GM12878 (cell line): Measurements from ENCODE around the gene IRX4. TPM values are rescaled to one million over a fixed set of nuclear protein-coding genes. Genes with fewer than 3 reads are reported as not detected.

Experiments used
- ATAC-seq: fragments of 200-7000 bp; cut with Tn5 transposase; 3 replicates; pipeline ENCODE4 v1.9.1; 2020; ENCODE audit warnings: mild to moderate bottlenecking, moderate library complexity
- BruUV-seq: library from RNA; stranded (reverse); fragments of 400-500 nt; replicated peaks from 2 replicates; lab custom pipeline; 2021; lab: Mats Ljungman, UMichigan
- CTCF ChIA-PET: fragments of 300-600 bp; sonication (Branson Sonifier 250); formaldehyde crosslinking; extraction: SDS; loops from one replicate; lab custom pipeline; 2021; ENCODE audit warnings: inconsistent platforms; lab: Yijun Ruan, JAX
- POLR2A ChIA-PET: fragments of 350-600 bp; formaldehyde crosslinking; extraction: SDS; loops from one replicate; lab custom pipeline; 2021; ENCODE audit warnings: inconsistent platforms; lab: Charles Lee
- RAD21 ChIA-PET: fragments of 300-600 bp; sonication (Branson Sonifier 250); formaldehyde crosslinking; loops from one replicate; lab custom pipeline; 2023; ENCODE audit warnings: antibody characterized with exemption; ENCODE audit not compliant: unreplicated experiment; lab: Charles Lee
- SMC1A ChIA-PET: fragments of 300-600 bp; sonication (Branson Sonifier 250); formaldehyde crosslinking; loops from one replicate; lab custom pipeline; 2023; ENCODE audit not compliant: unreplicated experiment, uncharacterized antibody; lab: Charles Lee
- DNase-seq: peaks from one replicate; pipeline ENCODE4 v3.0.0-alpha.2; 2011; ENCODE audit warnings: low read depth, low spot score
- FAIRE-seq: peaks from 3 replicates; lab custom pipeline; 2011; peaks lifted over from hg19 to GRCh38; lab: Jason Lieb, UNC
- H2AFZ ChIP-seq: 2 replicates; pipeline ENCODE4 v1.6.0; 2011; ENCODE audit warnings: low read depth, low read length, control low read depth; ENCODE audit not compliant: control insufficient read depth
- H3K27ac ChIP-seq: 2 replicates; pipeline ENCODE4 v1.5.1; 2011; ENCODE audit warnings: control low read depth; ENCODE audit not compliant: control insufficient read depth, insufficient read depth
- H3K27me3 ChIP-seq, 2 experiments: replicated peaks in 1 of 2; 2 replicates each; pipeline versions ENCODE4 v1.6.0 to v1.6.1; 2011; ENCODE audit warnings: low read length in 1 of 2; ENCODE audit not compliant: control insufficient read depth in 2 of 2, insufficient read depth in 2 of 2
- H3K36me3 ChIP-seq, 2 experiments: 2 replicates each; pipeline ENCODE4 v1.5.1; 2011; ENCODE audit warnings: low read length in 1 of 2; ENCODE audit not compliant: control insufficient read depth in 2 of 2, insufficient read depth in 2 of 2
- H3K4me1 ChIP-seq: 2 replicates; pipeline ENCODE4 v1.6.1; 2011; ENCODE audit warnings: mild to moderate bottlenecking, low read length, moderate library complexity, mixed read lengths; ENCODE audit not compliant: control insufficient read depth, insufficient read depth
- H3K4me2 ChIP-seq: 2 replicates; pipeline ENCODE4 v1.6.0; 2011; ENCODE audit warnings: control low read depth; ENCODE audit not compliant: control insufficient read depth, insufficient read depth
- H3K4me3 ChIP-seq: fragments of 200-600 bp; sonication (generic); 2 replicates; pipeline ENCODE4 v1.5.1; 2016
- H3K79me2 ChIP-seq: 2 replicates; pipeline ENCODE4 v1.6.0; 2011; ENCODE audit warnings: low read length; ENCODE audit not compliant: control insufficient read depth, insufficient read depth
- H3K9ac ChIP-seq: 2 replicates; pipeline ENCODE4 v1.8.0; 2011; ENCODE audit warnings: low read length, control low read depth, mixed read lengths; ENCODE audit not compliant: control insufficient read depth, insufficient read depth
- H3K9me3 ChIP-seq: replicated peaks from 3 replicates; pipeline ENCODE4 v1.5.1; 2011; ENCODE audit warnings: mild to moderate bottlenecking, low read length; ENCODE audit not compliant: control insufficient read depth, insufficient read depth
- H4K20me1 ChIP-seq: 2 replicates; pipeline ENCODE4 v1.6.0; 2011; ENCODE audit not compliant: control insufficient read depth, insufficient read depth
- ATF7 ChIP-seq: fragments of 450-650 bp; IDR thresholded peaks from 2 replicates; pipeline ENCODE4 v1.6.1; 2016; ENCODE audit warnings: low read depth, mild to moderate bottlenecking
- EGR1 ChIP-seq, 2 experiments: IDR thresholded peaks; 1 replicate in 1 of 2; 2 replicates in 1 of 2; pipeline ENCODE4 v1.6.1; 2011 to 2012; ENCODE audit warnings: low read depth in 2 of 2, low read length in 2 of 2, borderline replicate concordance in 1 of 2, mild to moderate bottlenecking in 1 of 2, moderate library complexity in 1 of 2
- FOS ChIP-seq: IDR thresholded peaks from 3 replicates; pipeline ENCODE4 v1.6.1; 2011; ENCODE audit warnings: borderline replicate concordance; ENCODE audit not compliant: insufficient read length; ENCODE audit errors: extremely low read depth
- FOXK2 ChIP-seq: fragments of 450-650 bp; IDR thresholded peaks from 2 replicates; pipeline ENCODE4 v1.6.1; 2017; ENCODE audit warnings: mild to moderate bottlenecking, moderate library complexity
- IKZF1 ChIP-seq: fragments of 450-650 bp; conservative IDR thresholded peaks from 2 replicates; pipeline ENCODE4 v1.6.1; 2017; ENCODE audit warnings: antibody characterized with exemption, mild to moderate bottlenecking
- IRF4 ChIP-seq: IDR thresholded peaks from 2 replicates; pipeline ENCODE4 v1.6.1; 2011; ENCODE audit warnings: low read depth, low read length
- JUNB ChIP-seq: IDR thresholded peaks from 2 replicates; pipeline ENCODE4 v1.6.1; 2016; ENCODE audit warnings: antibody characterized with exemption, mild to moderate bottlenecking
- NBN ChIP-seq: fragments of 450-650 bp; IDR thresholded peaks from 2 replicates; pipeline ENCODE4 v1.6.1; 2016
- NR2C1 ChIP-seq: fragments of 450-650 bp; IDR thresholded peaks from 2 replicates; pipeline ENCODE4 v1.6.1; 2017; ENCODE audit warnings: antibody characterized with exemption, mild to moderate bottlenecking, moderate library complexity
- WGBS: methylation state at CpG from one replicate; pipeline ENCODE4 v1.1.6; 2016; ENCODE audit warnings: low lambda C conversion rate; ENCODE audit not compliant: insufficient replicate concordance, insufficient coverage; ENCODE audit errors: missing lambda C conversion rate; 5-methylcytosine and 5-hydroxymethylcytosine counted together
- in situ Hi-C: fragments of 300-500 bp; cut with MboI; formaldehyde crosslinking; loops from 9 replicates; pipeline ENCODE4 v1.14.3; 2018; ENCODE audit warnings: mixed read lengths
- intact Hi-C: fragments of 100-400 bp; cut with micrococcal nuclease; formaldehyde crosslinking; loops from one replicate; pipeline ENCODE4 v1.14.2; 2022; ENCODE audit not compliant: unreplicated experiment
- polyA plus RNA-seq, 11 experiments: library from polyadenylated mRNA; depleted of rRNA in 4 of 11; unstranded in 6 of 11; stranded (reverse) in 5 of 11; fragments of >200 nt; fragmentation: Nextera tagmentation in 4 of 11; fragmentation: Illumina TruSeq in 1 of 11; extraction: Ambion mirVana in 4 of 11; extraction: Trizol in 1 of 11; gene quantifications; 1 replicate in 1 of 11; 2 replicates in 10 of 11; pipeline versions ENCODE4 v1.2.1 to v1.2.3, GENCODE V29; 2011 to 2016; ENCODE audit warnings: inconsistent platforms in 2 of 11, missing spikeins in 2 of 11, low read depth in 1 of 11
- total RNA-seq, 4 experiments: library from RNA; depleted of rRNA in 3 of 4; stranded (reverse); fragments of >200 nt in 3 of 4; fragmentation: Illumina TruSeq in 1 of 4; extraction: Trizol in 1 of 4; gene quantifications; 2 replicates each; pipeline versions ENCODE4 v1.2.1 to v1.2.3, GENCODE V29; 2013 to 2021
- TF ChIP-seq, protein P1 (sequence below): IDR thresholded peaks from 2 replicates; pipeline ENCODE4 v1.6.1; 2011; ENCODE audit warnings: low read depth, low read length, improper control_type of control experiment, borderline replicate concordance
- TF ChIP-seq, protein P2 (sequence below): IDR thresholded peaks from 2 replicates; pipeline ENCODE4 v1.6.1; 2012; ENCODE audit warnings: improper control_type of control experiment, low read depth, low read length; ENCODE audit not compliant: insufficient replicate concordance

IRX4 gene
- total and polyA plus RNA-seq, 10 of the 15 experiments (the other 5 are each of a cell fraction or from before 2014, with no cell fraction given): not detected

DNA sequence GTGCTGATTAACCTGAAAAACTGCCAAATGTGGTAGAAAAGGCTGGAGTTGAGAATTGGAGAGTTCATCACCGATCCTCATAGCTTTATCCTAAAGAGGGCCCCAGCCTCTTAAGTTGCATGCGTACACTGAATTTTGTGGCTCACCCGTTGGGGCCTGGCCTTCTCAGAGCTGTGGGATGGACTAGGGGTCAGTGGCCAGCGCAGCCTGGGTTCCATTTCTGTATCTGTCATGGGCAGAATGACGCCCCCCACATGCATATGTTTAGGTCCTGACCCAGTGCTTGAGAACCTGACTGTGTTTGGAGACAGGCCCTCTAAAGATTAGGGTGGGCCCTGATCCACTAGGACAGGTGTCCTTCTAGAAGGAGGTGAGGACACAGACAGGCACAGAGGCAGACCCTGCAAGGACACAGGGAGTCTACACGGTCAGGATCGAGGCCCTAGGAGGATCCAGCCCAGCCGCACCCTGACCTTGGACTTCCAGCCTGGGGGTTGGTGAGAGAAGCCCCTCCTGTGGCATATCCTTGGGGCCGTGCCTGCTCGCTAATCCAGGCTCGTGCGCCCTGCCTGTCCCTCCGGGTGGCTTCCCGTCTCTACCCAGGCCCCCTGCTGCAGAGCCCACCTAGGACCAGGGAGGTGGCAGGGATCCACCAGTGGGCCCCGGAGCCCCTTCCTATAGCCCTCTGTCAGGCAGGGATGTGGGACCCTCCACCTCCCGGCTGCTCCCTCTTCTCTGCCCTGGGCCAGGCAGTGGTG, 49.3 kb downstream of the IRX4 start:
- Histone ChIP-seq H3K9me3 (no peaks in the 10 kb centered on the region), H3K27ac (no peak overlapping the region), H3K9ac (no peak overlapping the region), H4K20me1 (no peaks in the 10 kb centered on the region), H3K79me2 (no peaks in the 10 kb centered on the region), H2AFZ (no peak overlapping the region), H3K4me2 (no peak overlapping the region), H3K4me3 (no peak overlapping the region), H3K36me3 (no peaks in the 10 kb centered on the region), H3K4me1 (no peaks in the 10 kb centered on the region), H3K27me3 (no peaks in the 10 kb centered on the region; a peak in 1 of 4 replicates)
- no TSS peak for BruUV-seq
- in situ Hi-C loops (no loop called here), intact Hi-C loops (no loop called here)
- ChIA-PET SMC1A (no interaction called here), RAD21 (no interaction called here), CTCF (no interaction called here), POLR2A (no interaction called here)
- no peak for ATAC-seq
- whole genome bisulfite sequencing: 44% methylated on average over 16 of the region's 16 CpGs
- FAIRE-seq: no peak
- DNase-seq: no peak
- TF ChIP-seq FOXK2: no peak
- TF ChIP-seq NR2C1: no peak
- no peak for TF ChIP-seq FOS
- TF ChIP-seq JUNB: no peak
- TF ChIP-seq NBN: no peak
- TF ChIP-seq, protein P1, sequence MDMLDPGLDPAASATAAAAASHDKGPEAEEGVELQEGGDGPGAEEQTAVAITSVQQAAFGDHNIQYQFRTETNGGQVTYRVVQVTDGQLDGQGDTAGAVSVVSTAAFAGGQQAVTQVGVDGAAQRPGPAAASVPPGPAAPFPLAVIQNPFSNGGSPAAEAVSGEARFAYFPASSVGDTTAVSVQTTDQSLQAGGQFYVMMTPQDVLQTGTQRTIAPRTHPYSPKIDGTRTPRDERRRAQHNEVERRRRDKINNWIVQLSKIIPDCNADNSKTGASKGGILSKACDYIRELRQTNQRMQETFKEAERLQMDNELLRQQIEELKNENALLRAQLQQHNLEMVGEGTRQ: no peak
- no peak for TF ChIP-seq EGR1 (IDR thresholded peaks at IDR 0.05; ENCODE audit: borderline replicate concordance in 1 of 2, low read depth in 2 of 2, low read length in 2 of 2)
- no peak for TF ChIP-seq IRF4
- TF ChIP-seq IKZF1: no peak
- TF ChIP-seq, protein P2, sequence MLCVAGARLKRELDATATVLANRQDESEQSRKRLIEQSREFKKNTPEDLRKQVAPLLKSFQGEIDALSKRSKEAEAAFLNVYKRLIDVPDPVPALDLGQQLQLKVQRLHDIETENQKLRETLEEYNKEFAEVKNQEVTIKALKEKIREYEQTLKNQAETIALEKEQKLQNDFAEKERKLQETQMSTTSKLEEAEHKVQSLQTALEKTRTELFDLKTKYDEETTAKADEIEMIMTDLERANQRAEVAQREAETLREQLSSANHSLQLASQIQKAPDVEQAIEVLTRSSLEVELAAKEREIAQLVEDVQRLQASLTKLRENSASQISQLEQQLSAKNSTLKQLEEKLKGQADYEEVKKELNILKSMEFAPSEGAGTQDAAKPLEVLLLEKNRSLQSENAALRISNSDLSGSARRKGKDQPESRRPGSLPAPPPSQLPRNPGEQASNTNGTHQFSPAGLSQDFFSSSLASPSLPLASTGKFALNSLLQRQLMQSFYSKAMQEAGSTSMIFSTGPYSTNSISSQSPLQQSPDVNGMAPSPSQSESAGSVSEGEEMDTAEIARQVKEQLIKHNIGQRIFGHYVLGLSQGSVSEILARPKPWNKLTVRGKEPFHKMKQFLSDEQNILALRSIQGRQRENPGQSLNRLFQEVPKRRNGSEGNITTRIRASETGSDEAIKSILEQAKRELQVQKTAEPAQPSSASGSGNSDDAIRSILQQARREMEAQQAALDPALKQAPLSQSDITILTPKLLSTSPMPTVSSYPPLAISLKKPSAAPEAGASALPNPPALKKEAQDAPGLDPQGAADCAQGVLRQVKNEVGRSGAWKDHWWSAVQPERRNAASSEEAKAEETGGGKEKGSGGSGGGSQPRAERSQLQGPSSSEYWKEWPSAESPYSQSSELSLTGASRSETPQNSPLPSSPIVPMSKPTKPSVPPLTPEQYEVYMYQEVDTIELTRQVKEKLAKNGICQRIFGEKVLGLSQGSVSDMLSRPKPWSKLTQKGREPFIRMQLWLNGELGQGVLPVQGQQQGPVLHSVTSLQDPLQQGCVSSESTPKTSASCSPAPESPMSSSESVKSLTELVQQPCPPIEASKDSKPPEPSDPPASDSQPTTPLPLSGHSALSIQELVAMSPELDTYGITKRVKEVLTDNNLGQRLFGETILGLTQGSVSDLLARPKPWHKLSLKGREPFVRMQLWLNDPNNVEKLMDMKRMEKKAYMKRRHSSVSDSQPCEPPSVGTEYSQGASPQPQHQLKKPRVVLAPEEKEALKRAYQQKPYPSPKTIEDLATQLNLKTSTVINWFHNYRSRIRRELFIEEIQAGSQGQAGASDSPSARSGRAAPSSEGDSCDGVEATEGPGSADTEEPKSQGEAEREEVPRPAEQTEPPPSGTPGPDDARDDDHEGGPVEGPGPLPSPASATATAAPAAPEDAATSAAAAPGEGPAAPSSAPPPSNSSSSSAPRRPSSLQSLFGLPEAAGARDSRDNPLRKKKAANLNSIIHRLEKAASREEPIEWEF: no peak
- no peak for TF ChIP-seq ATF7
